Suppressor macrophage treated with lipopolysaccharide for 4 hours (primary cell): ENCODE data around the gene PTCD3.

ENCODE experiments used
- DNase-seq: peaks from one replicate; pipeline ENCODE4 v3.0.0-alpha.2; 2020

Gene PTCD3

DNA sequence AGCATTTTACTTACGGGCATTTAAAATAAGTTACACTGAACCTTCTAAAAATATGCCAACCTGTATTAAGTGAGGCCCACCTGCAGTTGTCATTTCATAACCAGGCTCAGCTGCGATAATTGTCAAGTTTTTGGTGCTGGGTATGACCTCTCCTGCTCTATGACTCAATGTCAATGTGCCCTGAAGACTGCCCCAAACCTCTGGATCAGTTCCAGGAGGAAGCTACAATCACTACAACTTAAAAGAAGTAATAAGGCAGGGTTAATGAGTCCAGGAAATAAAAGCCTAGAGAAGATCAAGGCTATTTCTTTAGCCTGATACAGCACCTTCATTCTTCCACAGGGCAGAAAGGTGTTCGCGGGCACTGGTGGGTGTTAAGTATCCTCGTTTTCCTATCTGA, 23.3 kb upstream of the PTCD3 start:
- DNase-seq, result peak; percentile 35

DNA sequence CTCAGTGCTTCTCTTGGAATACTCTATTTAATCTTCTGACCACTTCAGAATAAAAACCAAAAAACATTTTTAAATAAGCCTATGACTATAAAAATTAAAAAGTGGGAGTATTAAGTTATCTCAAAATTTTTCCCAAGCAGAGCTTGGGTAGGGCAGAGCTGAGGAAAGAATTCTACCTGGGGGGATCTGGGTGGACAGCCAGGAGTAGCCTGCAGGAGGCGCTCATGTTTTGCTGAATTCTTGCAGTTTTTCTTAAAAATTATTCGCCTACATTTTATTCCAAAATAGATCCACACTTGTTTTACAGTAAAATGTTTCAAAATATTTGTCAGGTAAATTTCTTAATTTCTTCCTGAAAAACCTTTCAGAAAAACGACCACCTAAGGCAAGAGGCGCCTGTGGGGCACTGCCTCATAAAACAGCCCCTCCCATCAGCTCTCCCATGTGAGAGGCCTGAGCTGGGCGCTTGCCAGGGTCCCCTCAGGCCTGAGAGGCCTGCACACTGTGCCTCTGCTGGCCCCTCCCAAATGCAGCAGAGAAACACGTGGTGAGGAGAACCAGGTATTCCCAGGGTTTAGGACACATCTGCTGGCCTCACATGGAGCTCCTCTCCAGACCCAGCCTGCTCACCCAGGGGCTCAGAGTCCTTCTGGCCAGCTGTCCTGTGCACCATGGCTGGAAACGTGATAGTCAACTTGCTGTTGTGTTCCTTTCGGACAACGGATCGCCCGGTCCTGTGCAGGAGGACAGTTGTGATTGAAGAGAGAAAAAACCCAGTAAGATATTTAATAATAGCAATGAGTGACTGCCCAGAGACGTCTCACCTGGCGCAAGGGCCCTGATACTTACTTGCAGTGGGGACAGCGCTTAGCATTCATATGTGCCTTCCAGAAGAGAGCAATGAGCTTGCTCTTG, 17.8 kb upstream of the PTCD3 start:
- no peak for DNase-seq

DNA sequence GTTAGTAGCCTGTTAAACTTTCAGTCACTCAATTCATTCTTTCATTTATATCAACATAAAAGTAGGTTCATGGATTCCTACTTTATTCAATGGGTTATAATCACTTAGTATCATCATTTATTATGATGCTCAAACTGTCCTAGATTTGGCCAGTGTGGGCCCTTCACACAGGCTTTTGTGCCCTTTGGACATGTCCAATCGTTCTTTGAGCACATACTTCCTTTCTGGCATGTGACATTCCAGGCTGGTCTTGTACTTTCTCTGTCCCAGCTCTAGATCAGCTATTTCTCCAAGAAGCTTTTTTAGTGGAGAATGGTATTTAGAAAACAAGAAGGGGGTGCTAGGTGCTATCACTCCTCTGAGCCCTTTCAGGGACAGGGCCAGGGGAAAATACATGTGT, 11.8 kb upstream of the PTCD3 start:
- no peak for DNase-seq

DNA sequence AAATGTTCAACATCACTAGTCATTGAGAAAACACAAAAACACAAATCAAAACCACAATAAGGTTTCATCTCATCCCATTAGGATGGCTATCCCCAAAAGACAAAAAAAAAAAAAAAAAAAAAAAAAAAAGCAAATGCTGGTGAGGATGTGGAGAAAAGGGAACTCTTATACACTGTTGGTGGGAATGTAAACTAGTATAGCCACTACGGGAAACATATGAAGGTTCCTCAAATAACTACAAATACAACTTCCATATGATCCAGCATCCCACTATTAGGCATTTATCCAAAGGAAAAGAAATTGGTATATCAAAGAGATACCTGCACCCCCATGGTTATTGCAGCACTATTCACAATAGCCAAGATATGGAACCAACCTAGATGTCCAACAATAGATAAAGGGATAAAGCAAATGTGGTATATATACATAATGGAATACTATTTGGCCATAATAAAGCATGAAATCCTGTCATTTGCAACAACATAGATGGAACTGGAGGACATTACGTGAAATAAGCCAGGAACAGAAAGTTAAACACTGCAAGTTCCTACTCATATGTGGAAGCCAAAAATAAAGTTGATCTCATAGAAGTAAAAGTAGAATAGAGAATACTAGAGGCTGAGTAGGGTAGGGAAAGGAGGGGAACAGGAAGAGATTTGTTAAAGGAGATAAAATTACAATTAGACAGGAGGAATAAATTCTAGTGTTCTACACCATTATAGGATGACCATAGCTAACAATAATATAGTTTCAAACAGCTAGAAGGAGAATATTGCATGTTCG, 8.7 kb upstream of the PTCD3 start:
- DNase-seq, result no peak

DNA sequence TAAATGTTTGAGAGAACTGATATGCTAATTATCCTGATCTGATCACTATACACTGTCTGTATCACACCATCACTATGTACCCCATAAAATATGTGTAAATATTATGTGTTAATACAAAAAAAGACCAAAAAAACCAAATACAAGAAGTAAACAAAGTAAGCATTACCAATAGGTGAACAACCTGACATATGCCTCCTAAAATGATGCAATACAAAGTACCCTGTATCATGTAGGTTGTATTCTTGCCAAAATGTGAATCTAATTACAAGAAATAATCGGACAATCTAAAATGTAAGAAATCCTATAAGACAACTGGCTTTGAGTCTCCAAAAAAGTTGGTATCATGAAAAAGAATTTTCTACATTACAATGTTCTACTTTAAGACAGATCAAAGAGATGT, 8.1 kb upstream of the PTCD3 start:
- no peak for DNase-seq

DNA sequence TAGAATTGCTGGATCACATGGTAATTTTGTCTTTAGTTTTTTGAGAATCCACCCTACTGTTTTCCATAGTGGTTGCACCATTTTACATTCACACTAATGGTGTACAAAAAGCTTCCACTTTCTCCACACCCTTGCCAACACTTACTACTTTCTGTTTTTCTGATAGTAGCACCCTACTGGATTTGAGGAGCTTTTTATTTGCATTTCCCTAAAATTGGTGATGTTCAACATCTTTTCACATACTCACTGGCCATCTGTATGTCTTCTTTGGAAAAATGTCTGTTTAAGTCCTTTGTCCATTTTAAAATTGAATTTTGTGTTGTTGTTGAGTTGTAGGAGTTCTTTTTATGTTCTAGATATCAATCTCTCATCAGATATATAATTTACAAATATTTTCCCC, 3.9 kb upstream of the PTCD3 start:
- DNase-seq, result no peak

DNA sequence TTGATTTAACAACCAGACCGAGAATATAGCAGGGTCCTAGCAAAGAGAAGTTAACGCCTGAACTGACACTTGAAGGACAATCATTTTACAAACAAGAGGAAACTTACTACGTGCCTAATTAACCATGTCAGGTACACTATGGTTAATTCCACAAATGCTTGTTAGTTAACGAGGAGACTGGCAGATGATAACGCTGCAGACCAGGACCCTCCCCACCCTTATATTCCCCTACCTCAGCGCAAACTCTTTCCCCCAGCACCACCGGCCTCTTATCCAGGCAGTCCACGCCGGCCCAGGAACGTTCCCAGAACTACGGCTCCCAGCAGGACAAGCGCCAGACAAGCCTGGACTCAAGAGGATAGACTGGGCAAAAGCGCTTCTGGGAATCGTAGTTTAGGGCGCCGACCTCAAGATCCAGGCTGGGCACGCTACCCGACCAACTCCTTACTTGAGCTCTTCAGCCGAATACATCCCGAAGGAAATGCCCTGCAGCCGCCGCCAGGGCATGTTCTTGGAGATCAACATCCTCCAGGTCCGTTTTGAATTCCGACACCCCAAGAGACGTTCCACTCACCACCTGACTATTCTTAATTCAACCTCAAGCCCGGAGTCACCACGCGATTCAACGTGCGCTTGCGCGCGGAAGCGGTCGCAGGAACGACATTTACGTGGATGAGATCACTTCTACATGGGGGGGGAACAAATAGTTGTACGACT, 625 bp upstream of the PTCD3 start, which contains the start of gene POLR1A:
POLR1A (minus strand) TSS at position 635 of the 717 bp plus-strand sequence; CDS start at position 525, 110 bp downstream.
- DNase-seq, result peak; percentile 90

DNA sequence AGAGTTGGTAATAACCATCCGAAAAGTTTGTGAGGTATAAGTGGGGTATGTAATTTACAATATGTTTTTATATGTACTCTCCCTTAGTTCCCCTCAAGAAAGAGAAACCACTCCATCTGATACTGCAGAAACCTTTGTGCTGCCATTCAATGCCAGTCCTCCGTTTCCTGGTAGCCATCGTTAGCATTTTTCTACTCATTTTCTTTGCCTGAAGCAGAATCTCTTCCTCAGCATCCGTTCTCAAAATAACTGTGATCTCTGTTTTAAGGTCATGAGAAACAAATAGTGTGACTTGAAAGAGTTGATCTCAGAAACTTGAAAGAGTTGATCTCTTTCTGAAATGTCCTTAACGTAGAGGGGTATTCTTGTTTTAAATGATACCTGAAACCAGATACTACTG, 996 bp downstream of the PTCD3 start:
- no peak for DNase-seq

DNA sequence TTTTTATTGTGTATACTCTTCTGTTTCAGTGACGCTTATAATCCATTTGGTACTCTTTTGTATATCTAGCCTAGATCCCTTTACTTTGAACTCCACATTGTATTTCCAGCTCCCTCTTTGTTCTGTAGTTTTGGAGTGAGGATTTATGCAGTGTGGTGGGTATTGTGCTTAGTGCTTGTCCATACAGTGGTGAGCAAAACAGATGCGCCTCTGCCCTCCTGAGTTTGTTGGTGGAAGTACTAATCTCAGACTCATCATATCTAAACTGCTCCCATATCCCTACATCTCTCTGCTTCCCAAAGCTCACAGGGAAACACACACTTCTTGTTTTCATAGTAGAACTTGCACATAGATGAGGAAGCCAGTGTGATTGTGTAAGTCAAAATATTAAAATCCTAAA, 12.1 kb downstream of the PTCD3 start:
- DNase-seq, result no peak

DNA sequence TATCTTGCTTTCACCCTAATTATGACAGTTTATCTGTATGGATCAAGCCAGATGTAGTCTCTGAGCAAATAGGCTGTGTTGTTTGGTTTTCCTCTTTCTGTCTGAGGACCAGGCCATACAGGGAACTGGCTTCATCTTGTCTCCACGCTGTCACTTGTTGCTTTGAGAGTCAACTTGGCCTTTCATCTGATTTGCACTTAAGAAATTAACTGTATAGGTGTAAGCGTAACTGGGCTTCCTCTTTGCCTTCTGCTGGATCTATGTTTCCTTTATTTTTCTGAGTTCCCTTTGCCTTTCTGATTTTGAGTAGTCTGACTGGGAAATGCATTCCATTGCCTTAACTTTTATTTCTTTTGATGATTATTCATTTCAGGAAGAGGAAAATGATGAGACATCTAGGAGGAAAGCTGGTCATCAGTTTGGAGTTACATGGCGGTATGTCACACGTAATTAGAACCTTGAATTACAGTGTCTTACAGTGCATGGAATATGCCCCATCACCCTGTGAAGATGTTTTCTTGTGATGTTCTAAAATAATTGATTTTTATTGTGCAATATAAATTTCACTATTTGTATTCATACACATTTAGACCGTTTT, 17.4 kb downstream of the PTCD3 start:
- peak; percentile 32 for DNase-seq

DNA sequence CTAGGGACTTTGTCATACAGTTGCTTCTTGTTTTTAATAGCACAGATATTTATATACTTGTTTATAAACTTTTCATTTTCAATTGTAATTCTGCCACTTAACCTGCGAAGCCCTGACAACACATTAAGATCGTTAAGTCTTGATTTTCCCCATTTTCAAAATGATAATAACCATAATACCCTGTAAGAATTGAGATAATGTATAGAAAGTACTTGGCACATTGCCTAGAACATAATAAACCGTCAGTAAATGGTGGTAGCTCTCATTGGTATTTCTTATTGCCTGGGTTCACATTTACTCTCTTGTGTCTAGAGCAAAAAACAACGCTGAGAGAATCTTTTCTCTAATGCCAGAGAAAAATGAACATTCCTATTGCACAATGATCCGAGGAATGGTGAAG, 18.6 kb downstream of the PTCD3 start:
- DNase-seq, result no peak

DNA sequence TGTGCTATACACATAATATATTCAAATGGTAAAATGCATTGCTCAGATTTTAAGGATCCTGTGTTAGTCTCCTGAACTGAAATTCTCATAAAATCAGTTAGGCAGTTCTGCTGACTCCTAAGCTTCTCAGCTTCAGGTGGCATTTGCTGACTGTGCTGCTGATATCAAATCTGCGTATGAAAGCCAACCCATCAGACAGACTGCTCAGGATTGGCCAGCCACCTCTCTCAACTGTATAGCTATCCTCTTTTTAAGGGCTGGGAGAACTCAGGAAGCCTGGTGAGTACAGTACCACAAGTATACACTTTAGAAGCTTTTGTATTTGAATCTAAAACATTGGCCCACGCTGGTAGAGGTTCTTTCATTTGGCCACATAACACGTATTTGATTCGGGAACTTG, 28.7 kb downstream of the PTCD3 start:
- no peak for DNase-seq

DNA sequence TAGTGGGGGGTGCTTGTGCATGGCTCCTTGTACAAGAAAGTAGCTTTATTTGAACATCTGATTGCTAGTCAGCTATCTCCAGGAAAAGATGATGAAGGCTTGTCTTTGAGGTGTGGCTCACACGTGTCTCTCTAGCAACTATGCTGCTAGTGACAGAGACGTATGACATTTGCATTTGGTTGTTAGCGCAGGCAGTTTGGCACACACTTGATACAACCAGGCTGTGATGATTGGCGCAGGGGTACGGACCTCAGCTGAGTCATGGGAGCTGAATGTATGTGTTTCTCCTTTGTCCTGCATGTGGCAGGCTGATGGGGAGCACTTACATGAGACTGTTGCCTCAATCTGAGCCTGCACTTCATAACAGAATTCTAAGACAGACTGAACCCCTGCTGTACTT, 29.6 kb downstream of the PTCD3 start:
- DNase-seq, result no peak

DNA sequence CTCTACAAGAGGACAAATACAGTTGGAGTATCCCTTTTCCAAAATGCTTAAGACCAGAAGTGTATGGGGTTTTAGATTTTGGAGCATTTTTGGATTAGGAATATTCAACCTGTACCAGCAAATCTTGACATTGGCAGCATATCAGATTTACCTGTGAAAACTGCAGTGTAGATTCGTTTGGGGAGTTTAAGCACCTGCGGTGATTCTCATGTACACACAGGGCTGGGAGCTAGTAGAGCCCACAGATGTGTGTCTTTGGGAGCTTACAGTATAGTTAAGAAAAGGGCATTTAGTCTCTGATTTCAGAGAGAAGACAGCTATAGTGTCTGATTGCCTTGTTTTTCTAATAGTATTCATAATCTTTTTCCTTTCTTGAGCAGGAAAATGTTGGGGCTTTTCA, 30.1 kb downstream of the PTCD3 start:
- no peak for DNase-seq

DNA sequence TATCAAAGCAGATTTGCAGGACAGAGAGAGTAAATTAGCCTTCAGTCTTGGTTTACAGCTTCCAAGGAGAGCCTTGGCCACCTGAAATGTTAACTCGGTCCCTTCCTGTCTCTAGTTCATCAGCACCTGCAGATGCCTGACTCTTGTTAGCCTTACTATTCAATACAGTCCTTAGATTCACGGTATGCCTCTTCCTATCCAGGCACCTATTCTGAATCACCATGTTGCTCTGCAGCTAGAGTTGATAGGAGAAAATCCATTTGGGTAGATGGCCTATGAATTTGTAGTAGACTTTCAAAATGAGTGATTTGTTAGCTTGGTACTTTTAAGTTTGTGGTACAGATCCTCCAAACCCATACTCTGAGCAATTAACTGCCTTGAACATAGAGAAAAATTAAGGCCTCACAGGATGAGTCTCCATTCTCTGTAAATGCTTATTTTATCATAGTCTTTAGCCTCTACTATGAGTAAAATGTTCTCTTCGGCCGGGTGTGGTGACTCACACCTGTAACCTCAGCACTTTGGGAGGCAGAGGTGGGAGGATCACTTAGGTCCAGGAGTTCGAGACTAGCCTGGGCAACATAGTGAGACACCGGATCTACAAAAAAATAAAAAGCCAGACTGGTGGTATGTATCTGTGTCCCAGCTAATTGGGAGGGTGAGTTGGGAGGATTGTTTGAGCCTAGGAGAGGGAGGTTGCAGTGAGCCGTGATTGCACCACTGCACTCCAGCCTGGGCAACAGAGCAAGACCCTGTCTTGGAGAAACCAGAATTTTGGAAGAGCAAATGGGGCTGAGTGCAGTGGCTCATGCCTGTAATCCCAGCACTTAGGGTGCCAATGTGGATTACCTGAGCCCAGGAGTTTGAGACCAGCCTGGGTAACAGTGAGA, 32.9 kb downstream of the PTCD3 start:
- no peak for DNase-seq

DNA sequence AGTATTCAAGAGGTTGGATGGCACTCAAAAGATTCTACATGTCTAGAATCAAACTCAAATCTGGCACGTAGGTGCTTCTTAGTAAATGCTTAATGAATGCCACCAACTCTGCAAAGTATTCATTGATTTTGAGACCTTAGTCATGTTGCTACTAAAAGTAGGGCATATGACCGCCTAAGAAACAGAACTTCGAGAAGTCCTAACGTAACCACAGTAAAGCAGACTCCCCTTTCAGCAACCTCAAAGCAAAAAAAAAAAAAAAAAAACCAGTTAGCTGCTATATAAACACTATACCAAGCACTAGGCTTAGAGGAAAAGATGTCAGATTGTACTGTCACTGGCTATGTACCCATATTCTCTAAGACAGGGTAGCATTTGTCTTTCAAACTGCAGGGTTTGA, 33.9 kb downstream of the PTCD3 start:
- DNase-seq, result no peak

DNA sequence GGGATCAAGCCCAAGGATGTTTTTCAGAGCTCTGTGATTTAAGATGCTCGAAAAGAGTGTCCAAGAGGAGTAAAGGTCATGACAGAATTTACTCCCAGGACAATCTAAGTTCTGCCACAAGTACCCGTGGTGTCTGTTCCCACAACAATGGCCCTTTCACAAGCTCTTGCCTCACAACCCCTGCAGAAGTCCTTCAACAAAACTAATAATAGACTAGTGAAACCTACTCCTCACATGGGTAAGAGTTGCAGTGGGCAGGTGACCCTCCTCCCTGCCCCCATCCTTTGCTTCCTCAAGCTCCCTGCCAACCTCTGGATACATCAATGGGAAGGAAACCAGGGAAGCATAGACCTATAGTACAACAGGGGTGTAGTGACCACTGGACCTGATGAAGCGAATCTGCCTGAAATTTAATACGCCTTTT, 34.9 kb downstream of the PTCD3 start:
- no peak for DNase-seq

DNA sequence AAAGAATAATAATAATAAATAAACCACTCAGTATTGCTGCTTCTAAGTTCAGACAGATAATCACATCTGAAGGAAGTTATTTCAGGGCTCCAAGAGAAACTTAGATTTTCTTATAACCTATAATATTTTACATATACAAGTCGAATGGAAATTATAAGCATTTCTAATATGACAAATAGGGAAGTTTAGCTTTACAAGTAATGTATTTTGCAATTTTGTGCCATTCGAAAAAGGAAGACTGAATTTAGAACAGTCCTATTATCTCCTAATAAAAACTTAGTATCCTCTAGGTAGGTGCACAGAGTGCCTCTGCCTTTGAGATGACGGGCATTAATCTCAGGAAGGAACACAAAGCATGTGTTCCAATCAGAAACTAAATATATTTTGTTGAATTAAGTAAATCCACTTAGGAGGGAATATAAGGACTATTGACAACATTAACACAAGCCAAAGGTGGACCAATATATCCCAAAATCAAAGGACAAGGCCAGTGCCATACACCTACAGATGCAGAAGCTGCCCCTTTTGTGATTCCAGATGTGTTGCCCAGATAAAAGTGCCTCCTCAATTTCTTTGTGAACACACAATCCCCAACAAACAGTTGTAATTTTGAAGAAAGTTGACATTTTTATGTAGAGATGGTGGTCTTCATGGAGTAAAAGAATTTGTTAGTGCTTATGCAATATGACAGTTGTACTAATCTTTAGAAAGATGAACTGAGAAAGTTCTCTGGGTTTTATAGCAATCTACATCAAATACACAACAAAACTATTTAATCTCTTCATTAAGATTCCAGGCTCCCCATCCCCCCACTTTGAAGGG, 36.6 kb downstream of the PTCD3 start:
- DNase-seq, result peak; percentile 13

DNA sequence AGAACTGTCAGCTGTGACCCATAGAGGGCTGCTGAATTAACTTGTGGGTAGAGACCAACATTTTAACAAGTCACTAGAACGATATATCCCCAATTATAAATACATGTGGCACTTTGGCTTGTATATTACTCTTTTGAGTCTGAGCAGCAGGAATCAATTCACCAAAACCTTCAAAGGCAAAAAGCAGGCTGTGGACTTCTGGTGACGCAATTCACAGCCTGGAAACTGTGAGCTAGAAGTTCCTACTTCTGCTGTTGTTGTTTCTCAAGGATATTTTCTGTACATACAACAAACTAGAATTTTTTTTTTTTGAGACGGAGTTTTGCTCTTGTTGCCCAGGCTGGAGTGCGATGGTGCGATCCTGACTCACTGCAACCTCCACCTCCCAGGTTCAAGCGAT, 37.3 kb downstream of the PTCD3 start:
- DNase-seq, result peak; percentile 60

DNA sequence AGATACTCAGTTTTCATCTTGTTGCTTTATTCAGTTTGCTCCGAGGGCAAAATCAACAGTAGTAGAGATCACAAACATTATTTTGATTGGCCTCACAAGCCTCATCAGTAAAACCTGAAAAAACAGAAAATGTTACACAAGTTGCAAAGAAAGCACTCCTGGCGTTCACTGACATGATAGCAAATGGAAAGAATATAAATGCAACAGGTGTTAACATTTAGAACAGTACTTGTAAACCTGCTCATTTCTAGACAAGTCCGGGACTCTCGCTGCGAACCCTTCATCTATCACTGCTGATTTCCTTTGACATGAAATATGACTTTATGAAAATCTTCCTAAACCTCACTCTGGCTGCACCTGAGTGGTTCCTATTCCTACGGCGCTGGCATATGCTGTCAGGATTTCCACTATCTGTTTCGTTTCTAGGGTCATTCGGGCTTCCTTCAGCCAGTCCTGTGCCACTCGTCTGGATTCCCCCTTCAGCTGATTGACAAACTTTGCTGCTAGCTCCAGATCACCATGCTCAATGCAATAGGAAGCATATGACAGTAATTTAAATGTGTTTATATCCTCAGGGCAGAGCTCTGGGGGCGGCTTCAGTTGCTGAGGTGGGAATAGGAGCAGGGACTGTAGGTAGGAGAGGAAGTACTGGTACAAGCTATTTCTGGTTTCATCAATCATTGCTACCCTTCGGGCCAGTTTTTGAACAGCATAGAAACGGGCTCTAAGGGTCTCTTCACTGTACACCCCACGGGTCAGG, 38.1 kb downstream of the PTCD3 start:
- no peak for DNase-seq
